Psoas muscle (tissue), 8 donors: ENCODE results near the gene BCKDHA. TPM values are rescaled to one million over a fixed set of nuclear protein-coding genes. Genes with fewer than 3 reads are reported as not detected.

Experiments used
- ATAC-seq, 4 donors: fragments of 200-7000 bp; cut with Tn5 transposase; one replicate each; pipeline ENCODE4 v1.9.1; 2020; ENCODE audit warnings: moderate library complexity in 3 of 4, mild to moderate bottlenecking in 2 of 4
- DNase-seq, 2 donors: peaks; one replicate each; pipeline ENCODE4 v3.0.0-alpha.2; 2020
- H3K27ac ChIP-seq: fragments of 200-600 bp; one replicate; pipeline ENCODE4 v1.8.0; 2022
- H3K27me3 ChIP-seq, 3 donors: fragments of 200-600 bp in 1 of 3; one replicate each; pipeline versions ENCODE4 v1.6.1 to v1.8.0; 2013 to 2022; ENCODE audit warnings: low read length in 2 of 3, mild to moderate bottlenecking in 2 of 3, moderate library complexity in 1 of 3; ENCODE audit not compliant: insufficient read depth in 3 of 3
- H3K36me3 ChIP-seq, 2 donors: fragments of 200-600 bp in 1 of 2; one replicate each; pipeline versions ENCODE4 v1.6.1 to v1.8.0; 2013 to 2022; ENCODE audit warnings: low read depth in 1 of 2, mild to moderate bottlenecking in 1 of 2, moderate library complexity in 1 of 2; ENCODE audit not compliant: insufficient read depth in 1 of 2
- H3K4me1 ChIP-seq: fragments of 200-600 bp; one replicate; pipeline ENCODE4 v1.8.0; 2022
- H3K4me3 ChIP-seq: fragments of 200-600 bp; one replicate; pipeline ENCODE4 v1.8.0; 2022; ENCODE audit warnings: mild to moderate bottlenecking
- H3K9me3 ChIP-seq: fragments of 200-600 bp; one replicate; pipeline ENCODE4 v1.8.0; 2022
- CTCF ChIP-seq: fragments of 200-600 bp; IDR thresholded peaks from one replicate; pipeline ENCODE4 v1.8.0; 2022; ENCODE audit warnings: antibody characterized with exemption
- WGBS, 3 donors: extraction: QIAGEN DNeasy Blood & Tissue Kit; methylation state at CpG; one replicate each; pipeline versions ENCODE4 v1.1.6 to v1.1.7; 2013; 5-methylcytosine and 5-hydroxymethylcytosine counted together
- intact Hi-C, 2 donors: fragments of 100-400 bp; cut with DNase I; formaldehyde crosslinking; loops; one replicate each; pipeline versions ENCODE4 v1.11.0 to v1.14.2; 2022
- polyA plus RNA-seq, 3 donors: library from polyadenylated mRNA; stranded (reverse); fragments of 200-250 nt; gene quantifications; one replicate each; pipeline ENCODE4 v1.2.3, GENCODE V29; 2013
- total RNA-seq, 4 donors: library from RNA; stranded (reverse); fragmentation: NEBNext Ultra II Directional in 2 of 4; extraction: Animal tissue kit (Norgen Biotek cat#: 25700) in 2 of 4; gene quantifications; one replicate each; pipeline versions ENCODE4 v1.2.1 to v1.2.4, GENCODE V29; 2021 to 2023
- donor health status: healthy with polysubstance abuse.
- donor health status: DM: no; HTN: no; CAD: no; lungs with moderate emphysema.
- donor health status: Bipolar disorder and iron deficiency.
- donor health status: healthy.
- donor health status: DM: yes; HTN: yes; CAD: no.
- donor health status: DM: no; HTN: no; CAD: no.
- donor health status: DM: no; HTN: no; CAD: no.
- donor health status: DM: yes; HTN: yes; CAD: no.

Gene BCKDHA
- total and polyA plus RNA-seq, 7 donors: 31.5 to 58.8 (median 43.3) TPM

- intact Hi-C loops: loop anchor here in 1 of 2 donors (5.0 kb wide), 1 partner anchor 36 kb away; no protein-coding TSS in a partner anchor
- Histone ChIP-seq H3K27ac (peak overlapping the region; percentile 59), H3K36me3 (no peaks in the 10 kb centered on the region), H3K27me3 (peaks cover 0 to 38% (median 0%) of the 10 kb centered on the region in 3 donors), H3K9me3 (no peaks in the 10 kb centered on the region), H3K4me1 (peaks cover 3% of the 10 kb centered on the region), H3K4me3 (peak overlapping the region; percentile 69)
- ATAC-seq (peak; percentile 20 to 54 (median 42)), DNase-seq (peak; percentile 55 to 68)
- 0% methylated on average over 62 to 71 of the region's 71 CpGs for WGBS, 3 donors
- peak; percentile 15 for TF ChIP-seq CTCF
Observed at GRCh38 chr19:41352609-41353465, 44.8 kb upstream of the BCKDHA start.

DNA sequence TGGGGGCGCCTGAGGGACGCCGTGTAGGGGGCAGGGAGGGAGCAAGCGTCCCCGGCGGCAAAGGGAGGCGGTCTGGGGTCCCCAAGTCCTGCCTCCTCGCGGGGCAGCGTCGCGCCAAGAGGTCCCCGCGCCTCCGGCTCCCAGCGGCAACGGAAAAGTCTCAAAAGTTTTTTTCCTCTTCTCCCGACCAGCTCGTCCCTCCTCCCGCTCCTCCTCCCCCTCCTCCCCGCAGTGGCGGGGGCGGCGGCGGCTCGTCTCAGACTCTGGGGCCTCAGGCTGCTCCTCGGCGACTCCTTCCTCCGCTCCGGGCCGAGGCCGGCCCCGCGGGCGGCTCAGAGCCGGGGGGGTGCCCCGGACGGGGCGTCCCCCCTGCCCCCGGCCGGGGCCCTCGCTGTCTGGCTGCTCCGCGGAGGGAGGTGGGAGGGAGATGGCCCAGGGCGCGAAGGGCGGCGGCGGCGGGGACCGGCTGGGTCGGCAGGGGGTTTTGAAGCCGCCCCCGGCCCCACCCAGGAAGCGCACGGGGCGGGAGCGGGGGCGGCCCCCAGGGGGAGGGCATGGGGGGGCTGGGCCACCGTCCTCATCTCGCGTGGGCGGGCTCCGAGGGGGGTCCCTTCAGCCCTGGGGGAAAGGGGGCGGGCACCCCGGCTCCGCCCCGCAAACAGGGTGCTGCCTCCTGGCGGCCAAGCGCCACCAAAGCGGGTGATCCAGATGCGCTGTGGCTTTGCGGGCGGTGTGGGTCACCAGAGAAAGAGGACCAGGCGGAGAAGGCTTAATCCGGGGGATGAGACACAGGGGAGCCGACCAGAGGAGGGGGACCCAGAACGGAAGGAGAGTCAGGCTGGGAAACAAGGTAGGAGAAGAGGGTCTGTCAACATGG lies 43.9 kb upstream of the BCKDHA start, which contains the start of gene TGFB1:
TSS of gene TGFB1 (minus strand) at position 457 of the 877 bp plus-strand sequence. CDS start 878 bp downstream, outside the sequence.
- DNase-seq (peak; percentile 90 to 91), ATAC-seq (peak; percentile 67 to 77 (median 70))
- Histone ChIP-seq H3K36me3 (no peaks in the 10 kb centered on the region), H3K4me1 (peaks cover 3% of the 10 kb centered on the region), H3K27me3 (peaks cover 0 to 38% (median 0%) of the 10 kb centered on the region in 3 donors), H3K4me3 (peak within 1 kb of the TSS; percentile 69), H3K9me3 (no peaks in the 10 kb centered on the region), H3K27ac (peak within 1 kb of the TSS; percentile 59)
- TF ChIP-seq CTCF: peak; percentile 75
- intact Hi-C loops: loop anchor here in 1 of 2 donors (5.0 kb wide), 1 partner anchor 36 kb away; no protein-coding TSS in a partner anchor
- 1 to 2% (median 1%) methylated on average over 40 to 78 of the region's 78 CpGs for WGBS, 3 donors

DNA sequence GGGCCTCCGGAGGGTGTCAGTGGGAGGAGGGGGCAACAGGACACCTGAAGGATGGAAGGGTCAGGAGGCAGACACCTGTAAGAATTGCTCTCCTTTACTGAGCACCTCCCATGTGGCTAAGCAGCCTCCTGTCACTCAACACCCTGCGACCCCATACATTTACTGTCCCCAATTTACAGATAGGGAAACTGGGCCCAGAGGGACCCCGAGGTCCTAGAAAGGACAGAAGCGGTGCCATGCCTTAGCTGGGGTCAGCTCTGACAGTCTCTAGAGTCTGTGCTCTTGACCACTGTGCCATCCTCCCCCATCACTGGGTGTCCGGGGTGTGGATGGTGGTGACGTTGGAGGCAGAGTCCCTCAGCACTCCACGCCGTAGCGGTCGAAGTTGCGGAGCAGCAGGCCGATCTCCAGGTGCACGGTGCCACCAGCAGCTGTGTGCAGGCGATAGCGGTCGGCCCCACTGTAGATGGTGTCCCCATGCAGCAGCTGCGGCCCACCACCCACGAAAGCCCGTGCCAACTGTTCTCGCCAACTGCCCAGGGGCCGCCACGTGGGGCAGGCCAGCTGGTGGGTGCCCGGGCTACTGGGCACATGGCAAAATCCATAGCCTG lies 43.2 kb upstream of the BCKDHA start:
- no peak for ATAC-seq
- no peak overlapping the region for H3K27ac ChIP-seq
- H3K9me3 ChIP-seq: no peaks in the 10 kb centered on the region
- H3K27me3 ChIP-seq: peaks cover 0 to 38% (median 0%) of the 10 kb centered on the region in 3 donors
- peaks cover 3% of the 10 kb centered on the region for H3K4me1 ChIP-seq
- no peak for TF ChIP-seq CTCF
- H3K4me3 ChIP-seq: peak overlapping the region; percentile 69
- no peaks in the 10 kb centered on the region for H3K36me3 ChIP-seq
- 72 to 79% (median 78%) methylated on average over 23 of the region's 23 CpGs for WGBS, 3 donors
- no peak for DNase-seq
- intact Hi-C loops: loop anchor here in 1 of 2 donors (5.0 kb wide), 1 partner anchor 37 kb away; no protein-coding TSS in a partner anchor

GRCh38 chr19:41355035-41355434 lies 42.6 kb upstream of the BCKDHA start:
- TF ChIP-seq CTCF: no peak
- H3K4me1 ChIP-seq: peaks cover 3% of the 10 kb centered on the region
- H3K27me3 ChIP-seq: peaks cover 0 to 36% (median 0%) of the 10 kb centered on the region in 3 donors
- DNase-seq (no peak), ATAC-seq (no peak)
- intact Hi-C loops: no loop called here
- H3K27ac ChIP-seq: no peak overlapping the region
- H3K36me3 ChIP-seq: no peaks in the 10 kb centered on the region
- no peaks in the 10 kb centered on the region for H3K9me3 ChIP-seq
- 82 to 93% (median 90%) methylated on average over 1 of the region's 1 CpG for WGBS, 3 donors
- no peak overlapping the region for H3K4me3 ChIP-seq
